MCF 10A (cell line): ENCODE measurements around the gene SMYD4. TPM values are rescaled to one million over a fixed set of nuclear protein-coding genes. Genes with fewer than 3 reads are reported as not detected.
A peak's percentile ranks its signal among the peaks of the same experiment; 100 is the strongest.

Experiments used
- BruUV-seq: library from RNA; stranded (reverse); fragments of 400-500 nt; replicated peaks from 2 replicates; lab custom pipeline; 2021; lab: Mats Ljungman, UMichigan
- CTCF ChIA-PET: fragments of 300-600 bp; sonication (Branson Sonifier 250); formaldehyde crosslinking; extraction: SDS; loops from one replicate; lab custom pipeline; 2021; ENCODE audit warnings: antibody characterized with exemption, inconsistent platforms; lab: Yijun Ruan, JAX
- POLR2A ChIA-PET: fragments of 300-600, 350-650 bp; sonication (Branson Sonifier 250); formaldehyde crosslinking; extraction: SDS; loops from one replicate; lab custom pipeline; 2020; ENCODE audit warnings: antibody characterized with exemption, inconsistent platforms; lab: Yijun Ruan, JAX
- DNase-seq: peaks from one replicate; pipeline ENCODE4 v3.0.0-alpha.2; 2018; ENCODE audit not compliant: unreplicated experiment
- H3K27ac Mint-ChIP-seq: one replicate; pipeline ENCODE4 v1.8.0; 2022; ENCODE audit warnings: mild to moderate bottlenecking, low read depth, mixed read lengths; ENCODE audit not compliant: unreplicated experiment
- H3K27me3 Mint-ChIP-seq: one replicate; pipeline ENCODE4 v1.8.0; 2022; ENCODE audit warnings: mixed read lengths; ENCODE audit not compliant: insufficient read depth, unreplicated experiment
- H3K36me3 Mint-ChIP-seq: one replicate; pipeline ENCODE4 v1.8.0; 2022; ENCODE audit warnings: mild to moderate bottlenecking, moderate library complexity, mixed read lengths; ENCODE audit not compliant: insufficient read depth, unreplicated experiment
- H3K4me1 Mint-ChIP-seq: one replicate; pipeline ENCODE4 v1.8.0; 2022; ENCODE audit warnings: mixed read lengths; ENCODE audit not compliant: insufficient read depth, unreplicated experiment
- H3K4me3 Mint-ChIP-seq: one replicate; pipeline ENCODE4 v1.8.0; 2022; ENCODE audit warnings: mild to moderate bottlenecking, moderate library complexity, mixed read lengths; ENCODE audit not compliant: unreplicated experiment
- H3K9me3 Mint-ChIP-seq: one replicate; pipeline ENCODE4 v1.8.0; 2022; ENCODE audit warnings: mixed read lengths; ENCODE audit not compliant: unreplicated experiment
- CTCF ChIP-seq: fragments of 200-600 bp; IDR thresholded peaks from one replicate; pipeline ENCODE4 v1.8.0; 2022; ENCODE audit warnings: antibody characterized with exemption, mild to moderate bottlenecking; ENCODE audit not compliant: unreplicated experiment
- intact Hi-C: fragments of 100-400 bp; cut with micrococcal nuclease; formaldehyde crosslinking; loops from 2 replicates; pipeline ENCODE4 v1.14.1; 2022
- total RNA-seq: library from RNA; stranded (reverse); gene quantifications from 2 replicates; pipeline ENCODE4 v1.2.3, GENCODE V29; 2022

The SMYD4 gene
- total RNA-seq, 1 experiment from 2014 or later, result 8.3 TPM

GRCh38 chr17:1787301-1787902, 42.3 kb downstream of the SMYD4 start:
- Mint-ChIP-seq H3K9me3 (no peaks in the 10 kb centered on the region), H3K27me3 (no peaks in the 10 kb centered on the region), H3K4me3 (peak overlapping the region; percentile 19), H3K36me3 (peaks cover 31% of the 10 kb centered on the region), H3K4me1 (peaks cover 23% of the 10 kb centered on the region), H3K27ac (peak overlapping the region; percentile 70)
- BruUV-seq, result no TSS peak
- POLR2A ChIA-PET, result interaction anchor here (0.7 to 5.3 kb wide), 19 partner anchors 8 to 138 kb away, joined by 3 to 44 read pairs (median 4); partner anchors contain the start of genes RILP and TLCD2
- TF ChIP-seq CTCF, result no peak
- intact Hi-C loops, result no loop called here
- DNase-seq, result peak; percentile 88
- CTCF ChIA-PET, result interaction anchor here (0.7 to 14.6 kb wide), 2 partner anchors 67 to 73 kb away, joined by 3 to 211 read pairs; partner anchors contain the start of gene WDR81

- Mint-ChIP-seq H3K36me3 (peaks cover 38% of the 10 kb centered on the region), H3K27ac (peak overlapping the region; percentile 70), H3K27me3 (no peaks in the 10 kb centered on the region), H3K9me3 (no peaks in the 10 kb centered on the region), H3K4me1 (peaks cover 23% of the 10 kb centered on the region), H3K4me3 (no peak overlapping the region)
- intact Hi-C loops, result no loop called here
- ChIA-PET POLR2A (interaction anchor here (0.7 to 5.3 kb wide), 12 partner anchors 9 to 137 kb away, joined by 3 to 44 read pairs (median 7); partner anchors contain the start of genes RILP and SMYD4), CTCF (interaction anchor here (14.6 kb wide), 1 partner anchor 66 kb away, joined by 211 read pairs; the partner anchor contains the start of gene WDR81)
- TF ChIP-seq CTCF, result no peak
- no TSS peak for BruUV-seq
- DNase-seq, result no peak
Observed at GRCh38 chr17:1786708-1787107, 43.0 kb downstream of the SMYD4 start.

DNA sequence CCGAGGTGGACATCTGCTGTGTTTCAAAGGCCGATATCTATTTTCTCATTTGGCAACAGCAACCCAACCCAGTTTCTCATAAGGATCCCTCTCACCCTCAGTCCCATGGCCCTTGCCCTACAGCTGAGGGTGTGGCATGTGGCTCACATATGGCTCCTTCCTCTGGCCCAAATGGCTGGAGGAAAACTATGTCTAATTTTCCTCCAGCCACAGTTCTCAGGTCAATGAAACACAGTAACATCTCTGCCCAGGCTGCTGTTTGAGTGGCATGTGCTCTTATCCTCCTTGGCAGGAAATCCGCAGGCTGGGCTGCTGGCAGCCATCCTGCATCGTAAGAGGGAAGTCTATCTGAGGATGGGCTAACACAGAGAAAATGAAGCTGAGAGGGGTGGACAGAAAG, 43.8 kb downstream of the SMYD4 start:
- Mint-ChIP-seq H3K4me3 (no peak overlapping the region), H3K27ac (no peak overlapping the region), H3K4me1 (peaks cover 23% of the 10 kb centered on the region), H3K36me3 (peaks cover 42% of the 10 kb centered on the region), H3K27me3 (no peaks in the 10 kb centered on the region), H3K9me3 (no peaks in the 10 kb centered on the region)
- intact Hi-C loops, result loop anchor here (2.0 kb wide), 2 partner anchors 55 to 117 kb away; no protein-coding TSS in a partner anchor
- no TSS peak for BruUV-seq
- POLR2A ChIA-PET, result interaction anchor here (0.6 to 5.3 kb wide), 5 partner anchors 14 to 71 kb away, joined by 4 to 41 read pairs (median 7); partner anchors contain the start of gene SMYD4
- no peak for DNase-seq
- TF ChIP-seq CTCF, result no peak
- CTCF ChIA-PET, result interaction anchor here (14.6 kb wide), 1 partner anchor 66 kb away, joined by 211 read pairs; the partner anchor contains the start of gene WDR81
